SU-DHL-6 (cell line): Measurements from ENCODE around the gene HDAC10.

Experiments used
- H2AFZ ChIP-seq: fragments of 200-600 bp; sonication (generic); 2 replicates; pipeline ENCODE4 v1.6.1; 2014; ENCODE audit warnings: low read depth, mild to moderate bottlenecking, moderate library complexity, mixed read lengths, antibody characterized with exemption, low read length; ENCODE audit not compliant: severe bottlenecking
- H3F3A ChIP-seq: fragments of 200-600 bp; shearing (Covaris generic); 2 replicates; pipeline ENCODE4 v1.6.0; 2016; ENCODE audit warnings: antibody characterized with exemption, mild to moderate bottlenecking; ENCODE audit not compliant: insufficient read depth
- H3K27ac ChIP-seq: fragments of 200-600 bp; sonication (generic); 2 replicates; pipeline ENCODE4 v1.5.1; 2016; ENCODE audit warnings: low read depth, mild to moderate bottlenecking, low read length, moderate library complexity, mixed read lengths
- H3K27me3 ChIP-seq: fragments of 200-600 bp; sonication (generic), shearing (Covaris generic); 2 replicates; pipeline ENCODE4 v1.6.0; 2014; ENCODE audit warnings: mild to moderate bottlenecking, low read length
- H3K36me3 ChIP-seq: fragments of 200-600 bp; sonication (generic); 2 replicates; pipeline ENCODE4 v1.6.1; 2014; ENCODE audit warnings: mild to moderate bottlenecking, low read length, mixed read lengths
- H3K4me2 ChIP-seq: fragments of 300-600, 200-600 bp; shearing (Covaris generic), sonication (generic); 2 replicates; pipeline ENCODE4 v1.6.0; 2014; ENCODE audit warnings: low read length, low read depth, mild to moderate bottlenecking; ENCODE audit not compliant: poor library complexity, severe bottlenecking
- H3K4me3 ChIP-seq: fragments of 200-600 bp; sonication (generic); 2 replicates; pipeline ENCODE4 v1.5.1; 2014; ENCODE audit warnings: antibody characterized with exemption, low read length, mild to moderate bottlenecking, mixed read lengths; ENCODE audit not compliant: insufficient read depth, poor library complexity, severe bottlenecking
- H3K79me2 ChIP-seq: fragments of 200-600 bp; sonication (generic); 2 replicates; pipeline ENCODE4 v1.6.1; 2014; ENCODE audit warnings: mild to moderate bottlenecking, low read length, moderate library complexity; ENCODE audit not compliant: insufficient read depth
- H3K9ac ChIP-seq: fragments of 200-600 bp; sonication (generic); 2 replicates; pipeline ENCODE4 v1.7.0; 2014; ENCODE audit warnings: mild to moderate bottlenecking, low read length
- H3K9me2 ChIP-seq: fragments of 200-600 bp; sonication (generic); replicated peaks from 2 replicates; pipeline ENCODE4 v1.6.1; 2014; ENCODE audit warnings: low read length; ENCODE audit not compliant: insufficient read depth
- H3K9me3 ChIP-seq: fragments of 200-600 bp; sonication (generic); 2 replicates; pipeline ENCODE4 v1.6.1; 2014; ENCODE audit warnings: low read length, mixed read lengths; ENCODE audit not compliant: insufficient read depth
- H4K20me1 ChIP-seq: fragments of 200-600 bp; sonication (generic); 2 replicates; pipeline ENCODE4 v1.6.1; 2014; ENCODE audit warnings: low read depth, mild to moderate bottlenecking, antibody characterized with exemption, low read length, moderate library complexity, mixed read lengths
- CTCF ChIP-seq: fragments of 200-600 bp; sonication (generic); IDR thresholded peaks from one replicate; pipeline ENCODE4 v1.5.1; 2017; ENCODE audit warnings: antibody characterized with exemption, mild to moderate bottlenecking, low read length, moderate library complexity; ENCODE audit not compliant: insufficient read depth, poor library complexity, severe bottlenecking
- EZH2phosphoT487 ChIP-seq: fragments of 200-600 bp; sonication (generic), shearing (Covaris generic); conservative IDR thresholded peaks from 2 replicates; pipeline ENCODE4 v1.6.1; 2018; ENCODE audit warnings: mild to moderate bottlenecking, antibody characterized with exemption, low read length, moderate library complexity, mixed read lengths

The HDAC10 gene

GRCh38 chr22:50278461-50278860, 27.4 kb upstream of the HDAC10 start:
- Histone ChIP-seq H3K9me2 (no peaks in the 10 kb centered on the region), H4K20me1 (no peaks in the 10 kb centered on the region), H3K27me3 (no peaks in the 10 kb centered on the region), H3F3A (peaks cover 14% of the 10 kb centered on the region), H3K27ac (no peak overlapping the region), H3K79me2 (no peaks in the 10 kb centered on the region), H3K36me3 (no peaks in the 10 kb centered on the region), H2AFZ (no peak overlapping the region), H3K4me2 (no peak overlapping the region), H3K9ac (no peak overlapping the region), H3K4me3 (no peak overlapping the region), H3K9me3 (no peaks in the 10 kb centered on the region)
- TF ChIP-seq CTCF, result no peak
- TF ChIP-seq EZH2phosphoT487, result no peak

- no peaks in the 10 kb centered on the region for H3K9me3 ChIP-seq
- no peak overlapping the region for H2AFZ ChIP-seq
- H3K9me2 ChIP-seq, result no peaks in the 10 kb centered on the region
- no peaks in the 10 kb centered on the region for H4K20me1 ChIP-seq
- H3K79me2 ChIP-seq, result no peaks in the 10 kb centered on the region
- no peaks in the 10 kb centered on the region for H3K36me3 ChIP-seq
- TF ChIP-seq EZH2phosphoT487 (no peak), CTCF (no peak)
- no peaks in the 10 kb centered on the region for H3K27me3 ChIP-seq
- H3K4me3 ChIP-seq, result no peak overlapping the region
- H3K4me2 ChIP-seq, result no peak overlapping the region
- no peak overlapping the region for H3K9ac ChIP-seq
- H3F3A ChIP-seq, result peaks cover 14% of the 10 kb centered on the region
- no peak overlapping the region for H3K27ac ChIP-seq
Observed at GRCh38 chr22:50277761-50278160, 26.7 kb upstream of the HDAC10 start.

- Histone ChIP-seq H3K9ac (no peak overlapping the region), H2AFZ (no peak overlapping the region), H3K9me2 (no peaks in the 10 kb centered on the region), H3K79me2 (no peaks in the 10 kb centered on the region), H3F3A (peaks cover 14% of the 10 kb centered on the region), H3K4me3 (no peak overlapping the region), H3K9me3 (no peaks in the 10 kb centered on the region), H3K36me3 (no peaks in the 10 kb centered on the region), H3K4me2 (no peak overlapping the region), H3K27ac (peak overlapping the region; percentile 47), H4K20me1 (no peaks in the 10 kb centered on the region), H3K27me3 (no peaks in the 10 kb centered on the region)
- TF ChIP-seq CTCF (peak; percentile 88), EZH2phosphoT487 (no peak)
Observed at GRCh38 chr22:50276143-50276542, 25.1 kb upstream of the HDAC10 start.
